Testis (tissue), 2 donors: ENCODE measurements around the gene CNST.

Experiments
- POLR2A ChIP-seq: fragments of 450-650 bp; IDR thresholded peaks from one replicate; pipeline ENCODE4 v1.6.1; 2017; ENCODE audit warnings: antibody characterized with exemption, mild to moderate bottlenecking, moderate library complexity
- TF ChIP-seq, protein P1 (sequence below), 3 experiments: fragments of 450-650 bp in 2 of 3; fragments of 200-600 bp in 1 of 3; sonication (generic) in 1 of 3; IDR thresholded peaks; one replicate each; pipeline ENCODE4 v1.5.1; 2016 to 2019; ENCODE audit warnings: antibody characterized with exemption in 3 of 3, mild to moderate bottlenecking in 2 of 3, moderate library complexity in 1 of 3

DNA sequence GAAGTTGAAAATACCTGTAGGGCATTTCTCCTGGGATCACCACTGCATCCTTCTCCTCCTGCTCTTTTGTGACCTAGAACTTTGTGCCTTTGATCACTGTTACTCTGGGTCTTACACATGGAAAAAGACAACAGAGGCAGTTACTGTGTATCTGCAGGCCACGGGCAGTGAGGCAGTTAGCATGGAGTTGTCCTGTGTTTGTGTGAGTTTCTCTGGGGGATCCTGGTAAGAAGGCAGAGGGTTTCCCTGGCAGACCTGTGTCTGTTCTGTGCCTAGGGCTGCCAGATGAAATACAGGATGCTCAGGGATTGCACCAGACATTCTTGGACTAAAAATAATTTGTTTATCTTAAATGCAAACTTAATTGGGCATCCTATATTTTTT is 113.5 kb downstream of the CNST start:
- TF ChIP-seq, protein P1, sequence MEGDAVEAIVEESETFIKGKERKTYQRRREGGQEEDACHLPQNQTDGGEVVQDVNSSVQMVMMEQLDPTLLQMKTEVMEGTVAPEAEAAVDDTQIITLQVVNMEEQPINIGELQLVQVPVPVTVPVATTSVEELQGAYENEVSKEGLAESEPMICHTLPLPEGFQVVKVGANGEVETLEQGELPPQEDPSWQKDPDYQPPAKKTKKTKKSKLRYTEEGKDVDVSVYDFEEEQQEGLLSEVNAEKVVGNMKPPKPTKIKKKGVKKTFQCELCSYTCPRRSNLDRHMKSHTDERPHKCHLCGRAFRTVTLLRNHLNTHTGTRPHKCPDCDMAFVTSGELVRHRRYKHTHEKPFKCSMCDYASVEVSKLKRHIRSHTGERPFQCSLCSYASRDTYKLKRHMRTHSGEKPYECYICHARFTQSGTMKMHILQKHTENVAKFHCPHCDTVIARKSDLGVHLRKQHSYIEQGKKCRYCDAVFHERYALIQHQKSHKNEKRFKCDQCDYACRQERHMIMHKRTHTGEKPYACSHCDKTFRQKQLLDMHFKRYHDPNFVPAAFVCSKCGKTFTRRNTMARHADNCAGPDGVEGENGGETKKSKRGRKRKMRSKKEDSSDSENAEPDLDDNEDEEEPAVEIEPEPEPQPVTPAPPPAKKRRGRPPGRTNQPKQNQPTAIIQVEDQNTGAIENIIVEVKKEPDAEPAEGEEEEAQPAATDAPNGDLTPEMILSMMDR (IDR thresholded peaks at IDR 0.05): no peak
- TF ChIP-seq POLR2A: no peak
